Measurements from ENCODE around the gene FAM216B. TPM values are rescaled to one million over a fixed set of nuclear protein-coding genes. Genes with fewer than 3 reads are reported as not detected.

Gene FAM216B
- polyA plus RNA-seq, 3 donors = not detected

DNA sequence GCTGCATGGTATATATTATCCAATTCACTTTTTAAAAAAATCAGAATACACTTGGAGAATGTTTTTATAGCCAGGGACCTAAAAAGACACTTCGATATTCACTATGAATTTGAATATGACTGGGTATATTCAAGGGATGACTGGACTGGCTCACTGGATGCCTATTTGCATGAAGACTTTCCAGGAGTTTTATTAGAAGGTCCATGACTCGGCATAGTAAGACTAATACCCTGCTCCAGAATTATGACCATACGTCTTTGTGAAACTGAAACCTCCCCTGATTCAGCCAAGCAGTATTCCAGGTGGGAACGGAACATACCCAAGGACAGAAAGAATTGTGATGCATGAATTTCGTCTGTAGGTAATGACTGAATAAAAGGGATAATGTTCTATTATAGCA lies 3.9 kb upstream of the FAM216B start:
- intact Hi-C loops (cut with micrococcal nuclease) = no loop called here
- no peaks in the 10 kb centered on the region for H4K20me1 ChIP-seq (ENCODE audit: insufficient read depth, low read length)
- H3K27ac Mint-ChIP-seq = no peak overlapping the region
- peaks cover 0 to 10% of the 10 kb centered on the region in 2 donors for H3K9me3 ChIP-seq (replicated peaks in 1 of 2; ENCODE audit: control insufficient read depth in 1 of 2, insufficient read depth in 1 of 2, low read length in 2 of 2)
- H3K27me3 Mint-ChIP-seq (ENCODE audit: low read depth in 3 of 3) = peaks cover 0 to 3% (median 2%) of the 10 kb centered on the region in 3 donors
- H3K4me3 ChIP-seq (replicated peaks in 1 of 3; ENCODE audit: low read depth in 2 of 3, low read length in 3 of 3) = no peak overlapping the region
- no peaks in the 10 kb centered on the region for H3K4me1 ChIP-seq (ENCODE audit: control insufficient read depth in 1 of 2, insufficient read depth in 2 of 2, low read length in 2 of 2)
- TF ChIP-seq CTCF (IDR thresholded peaks at IDR 0.05) = no peak
- peaks cover 1 to 25% (median 14%) of the 10 kb centered on the region in 7 donors for H3K9me3 Mint-ChIP-seq
- no peak overlapping the region for H3K27ac ChIP-seq (ENCODE audit: low read depth in 1 of 2, low read length in 2 of 2)
- no peak for DNase-seq
- WGBS (ENCODE audit: insufficient coverage) = 100% methylated on average over 1 of the region's 5 CpGs
- no peak overlapping the region for H3K4me3 Mint-ChIP-seq
- no peaks in the 10 kb centered on the region for H3K27me3 ChIP-seq (ENCODE audit: control insufficient read depth in 2 of 2, insufficient read depth in 2 of 2, low read length in 2 of 2)
- H3K36me3 ChIP-seq (replicated peaks in 1 of 2; ENCODE audit: control insufficient read depth in 1 of 2, insufficient read depth in 2 of 2, low read length in 2 of 2) = no peaks in the 10 kb centered on the region
- H3K9ac ChIP-seq (ENCODE audit: insufficient read depth, low read length, poor library complexity, severe bottlenecking) = no peak overlapping the region
- no peak overlapping the region for H2AFZ ChIP-seq (ENCODE audit: insufficient read depth, low read depth, low read length, poor library complexity, severe bottlenecking)
- H3K4me1 Mint-ChIP-seq = peaks cover 6% of the 10 kb centered on the region
- H3K4me2 ChIP-seq (replicated peaks; ENCODE audit: extremely low read depth, low read length, poor library complexity, severe bottlenecking) = no peak overlapping the region
- H3K36me3 Mint-ChIP-seq = no peaks in the 10 kb centered on the region
- no peaks in the 10 kb centered on the region for H3K79me2 ChIP-seq (ENCODE audit: insufficient read depth, low read length)

DNA sequence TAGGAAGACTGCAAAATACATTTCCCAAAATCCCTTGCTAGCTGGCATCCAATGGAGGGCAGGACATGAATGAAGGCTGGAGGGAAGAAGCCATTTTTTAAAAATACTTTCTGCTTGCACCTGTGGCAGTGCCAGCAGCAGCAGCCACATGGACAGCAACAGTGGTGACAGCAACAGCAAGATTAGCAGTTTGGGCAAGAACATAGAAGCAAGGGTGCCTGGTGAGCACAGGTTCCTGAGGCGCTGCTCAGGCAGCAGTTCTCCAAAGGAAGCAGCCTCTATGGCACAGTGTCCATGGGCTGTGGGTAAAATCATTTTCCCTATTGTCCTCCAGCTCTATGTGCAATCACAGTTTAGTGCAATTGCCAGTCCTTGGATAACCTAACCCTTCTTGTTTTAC lies 1.3 kb upstream of the FAM216B start:
- H3K4me2 ChIP-seq (replicated peaks; ENCODE audit: extremely low read depth, low read length, poor library complexity, severe bottlenecking) = no peak overlapping the region
- Mint-ChIP-seq H3K27me3 (ENCODE audit: low read depth in 3 of 3) (peaks cover 0 to 2% (median 0%) of the 10 kb centered on the region in 3 donors), H3K27ac (no peak overlapping the region), H3K4me1 (peaks cover 6% of the 10 kb centered on the region), H3K4me3 (no peak overlapping the region), H3K36me3 (no peaks in the 10 kb centered on the region), H3K9me3 (peaks cover 0 to 16% (median 7%) of the 10 kb centered on the region in 7 donors)
- no peak overlapping the region for H3K27ac ChIP-seq (ENCODE audit: low read depth in 1 of 2, low read length in 2 of 2)
- no peak for DNase-seq
- no peaks in the 10 kb centered on the region for H4K20me1 ChIP-seq (ENCODE audit: insufficient read depth, low read length)
- no CpG with 5 or more reads among the region's 1 CpG for WGBS (ENCODE audit: insufficient coverage)
- no peaks in the 10 kb centered on the region for H3K36me3 ChIP-seq (replicated peaks in 1 of 2; ENCODE audit: control insufficient read depth in 1 of 2, insufficient read depth in 2 of 2, low read length in 2 of 2)
- H3K9ac ChIP-seq (ENCODE audit: insufficient read depth, low read length, poor library complexity, severe bottlenecking) = no peak overlapping the region
- no peaks in the 10 kb centered on the region for H3K27me3 ChIP-seq (ENCODE audit: control insufficient read depth in 2 of 2, insufficient read depth in 2 of 2, low read length in 2 of 2)
- H3K79me2 ChIP-seq (ENCODE audit: insufficient read depth, low read length) = no peaks in the 10 kb centered on the region
- H2AFZ ChIP-seq (ENCODE audit: insufficient read depth, low read depth, low read length, poor library complexity, severe bottlenecking) = no peak overlapping the region
- intact Hi-C loops (cut with micrococcal nuclease) = no loop called here
- H3K9me3 ChIP-seq (replicated peaks in 1 of 2; ENCODE audit: control insufficient read depth in 1 of 2, insufficient read depth in 1 of 2, low read length in 2 of 2) = peaks cover 0 to 10% of the 10 kb centered on the region in 2 donors
- no peak overlapping the region for H3K4me3 ChIP-seq (replicated peaks in 1 of 3; ENCODE audit: low read depth in 2 of 3, low read length in 3 of 3)
- TF ChIP-seq CTCF (IDR thresholded peaks at IDR 0.05) = no peak
- no peaks in the 10 kb centered on the region for H3K4me1 ChIP-seq (ENCODE audit: control insufficient read depth in 1 of 2, insufficient read depth in 2 of 2, low read length in 2 of 2)

Measured in CD14-positive monocyte (primary cell).